Measurements from ENCODE around the gene COPB1.

DNA sequence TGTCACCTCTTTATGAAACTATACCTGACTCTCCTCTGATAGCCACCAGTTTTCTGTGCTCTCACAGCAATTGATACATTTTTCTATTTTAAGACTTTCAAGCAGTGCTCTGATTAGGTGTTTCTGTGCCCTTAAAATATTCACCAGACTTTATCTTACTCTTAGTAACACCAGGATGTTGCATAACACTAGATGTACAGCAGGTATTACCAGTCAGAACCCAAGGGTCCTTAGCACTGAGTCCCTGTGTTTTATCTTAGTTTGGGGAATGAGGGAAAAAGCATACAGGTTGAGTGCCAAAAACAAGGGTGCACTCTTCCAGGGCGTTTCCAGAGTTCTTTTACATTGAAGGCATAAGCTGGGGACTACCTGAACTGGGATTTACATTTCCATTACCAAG, 51.4 kb downstream of the COPB1 start:
- no peak for TF ChIP-seq POLR2A (IDR thresholded peaks at IDR 0.05)
- TF ChIP-seq, protein P1, sequence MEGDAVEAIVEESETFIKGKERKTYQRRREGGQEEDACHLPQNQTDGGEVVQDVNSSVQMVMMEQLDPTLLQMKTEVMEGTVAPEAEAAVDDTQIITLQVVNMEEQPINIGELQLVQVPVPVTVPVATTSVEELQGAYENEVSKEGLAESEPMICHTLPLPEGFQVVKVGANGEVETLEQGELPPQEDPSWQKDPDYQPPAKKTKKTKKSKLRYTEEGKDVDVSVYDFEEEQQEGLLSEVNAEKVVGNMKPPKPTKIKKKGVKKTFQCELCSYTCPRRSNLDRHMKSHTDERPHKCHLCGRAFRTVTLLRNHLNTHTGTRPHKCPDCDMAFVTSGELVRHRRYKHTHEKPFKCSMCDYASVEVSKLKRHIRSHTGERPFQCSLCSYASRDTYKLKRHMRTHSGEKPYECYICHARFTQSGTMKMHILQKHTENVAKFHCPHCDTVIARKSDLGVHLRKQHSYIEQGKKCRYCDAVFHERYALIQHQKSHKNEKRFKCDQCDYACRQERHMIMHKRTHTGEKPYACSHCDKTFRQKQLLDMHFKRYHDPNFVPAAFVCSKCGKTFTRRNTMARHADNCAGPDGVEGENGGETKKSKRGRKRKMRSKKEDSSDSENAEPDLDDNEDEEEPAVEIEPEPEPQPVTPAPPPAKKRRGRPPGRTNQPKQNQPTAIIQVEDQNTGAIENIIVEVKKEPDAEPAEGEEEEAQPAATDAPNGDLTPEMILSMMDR (IDR thresholded peaks at IDR 0.05) = no peak
